Measurements from ENCODE around the gene RPS21. TPM values are rescaled to one million over a fixed set of nuclear protein-coding genes. Genes with fewer than 3 reads are reported as not detected.

RPS21 gene
- total and polyA plus RNA-seq, 11 donors = 434 to 3,051 (median 712) TPM

- Histone ChIP-seq H3K27me3 (peaks cover 0 to 4% (median 0%) of the 10 kb centered on the region in 9 donors), H3K4me1 (peaks cover 29 to 65% (median 55%) of the 10 kb centered on the region in 12 donors), H3K27ac (peak overlapping the region; percentile 62 to 97 (median 91)), H3K4me3 (no peak overlapping the region), H3K36me3 (peaks cover 0 to 33% (median 22%) of the 10 kb centered on the region in 9 donors), H3K9me3 (peaks cover 0 to 8% (median 0%) of the 10 kb centered on the region in 12 donors)
- 79 to 91% (median 90%) methylated on average over 4 to 16 of the region's 16 CpGs for WGBS, 4 donors
- no peak for ATAC-seq
- DNase-seq = peak in 3 of 5 donors; percentile 22 to 53 (median 32)
- TF ChIP-seq, protein P1, sequence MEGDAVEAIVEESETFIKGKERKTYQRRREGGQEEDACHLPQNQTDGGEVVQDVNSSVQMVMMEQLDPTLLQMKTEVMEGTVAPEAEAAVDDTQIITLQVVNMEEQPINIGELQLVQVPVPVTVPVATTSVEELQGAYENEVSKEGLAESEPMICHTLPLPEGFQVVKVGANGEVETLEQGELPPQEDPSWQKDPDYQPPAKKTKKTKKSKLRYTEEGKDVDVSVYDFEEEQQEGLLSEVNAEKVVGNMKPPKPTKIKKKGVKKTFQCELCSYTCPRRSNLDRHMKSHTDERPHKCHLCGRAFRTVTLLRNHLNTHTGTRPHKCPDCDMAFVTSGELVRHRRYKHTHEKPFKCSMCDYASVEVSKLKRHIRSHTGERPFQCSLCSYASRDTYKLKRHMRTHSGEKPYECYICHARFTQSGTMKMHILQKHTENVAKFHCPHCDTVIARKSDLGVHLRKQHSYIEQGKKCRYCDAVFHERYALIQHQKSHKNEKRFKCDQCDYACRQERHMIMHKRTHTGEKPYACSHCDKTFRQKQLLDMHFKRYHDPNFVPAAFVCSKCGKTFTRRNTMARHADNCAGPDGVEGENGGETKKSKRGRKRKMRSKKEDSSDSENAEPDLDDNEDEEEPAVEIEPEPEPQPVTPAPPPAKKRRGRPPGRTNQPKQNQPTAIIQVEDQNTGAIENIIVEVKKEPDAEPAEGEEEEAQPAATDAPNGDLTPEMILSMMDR (IDR thresholded peaks at IDR 0.05) = no peak
- no peak for TF ChIP-seq POLR2A (IDR thresholded peaks at IDR 0.05)
- intact Hi-C loops (cut with DNase I) = loop anchor here in 5 of 10 donors (2.0 to 10.0 kb wide), 5 partner anchors 23 to 51 kb away; partner anchors contain the start of gene ADRM1 (in 2 of the 5)
Observed at GRCh38 chr20:62353289-62354030, 33.4 kb upstream of the RPS21 start.

GRCh38 chr20:62354031-62354808 lies 32.7 kb upstream of the RPS21 start:
- intact Hi-C loops (cut with DNase I) = loop anchor here in 4 of 10 donors (5.0 to 10.0 kb wide), 4 partner anchors 42 to 52 kb away; partner anchors contain the start of gene ADRM1 (in 2 of the 4)
- ATAC-seq = no peak
- 69 to 76% (median 74%) methylated on average over 11 to 14 of the region's 14 CpGs for WGBS, 4 donors
- Histone ChIP-seq H3K4me3 (no peak overlapping the region), H3K27me3 (peaks cover 0 to 4% (median 0%) of the 10 kb centered on the region in 9 donors), H3K27ac (peak overlapping the region in 11 of 12 donors; percentile 87 to 97 (median 93)), H3K9me3 (peaks cover 0 to under 1% (median 0%) of the 10 kb centered on the region in 12 donors), H3K4me1 (peaks cover 32 to 73% (median 62%) of the 10 kb centered on the region in 12 donors), H3K36me3 (peaks cover 0 to 33% (median 22%) of the 10 kb centered on the region in 9 donors)
- TF ChIP-seq POLR2A (IDR thresholded peaks at IDR 0.05) = no peak
- TF ChIP-seq, protein P1 (IDR thresholded peaks at IDR 0.05) = no peak
- DNase-seq = peak in 3 of 5 donors; percentile 20 to 57 (median 29)

- Histone ChIP-seq H3K9me3 (no peaks in the 10 kb centered on the region), H3K36me3 (peaks cover 0 to 31% (median 21%) of the 10 kb centered on the region in 9 donors), H3K27ac (peak overlapping the region; percentile 69 to 97 (median 93)), H3K4me3 (peak overlapping the region in 5 of 12 donors; percentile 13 to 48 (median 41)), H3K27me3 (peaks cover 0 to 4% (median 0%) of the 10 kb centered on the region in 9 donors), H3K4me1 (peaks cover 32 to 79% (median 68%) of the 10 kb centered on the region in 12 donors)
- WGBS, 4 donors = 60 to 85% (median 66%) methylated on average over 8 to 16 of the region's 16 CpGs
- intact Hi-C loops (cut with DNase I) = loop anchor here in 5 of 10 donors (5.0 to 10.0 kb wide), 4 partner anchors 43 to 53 kb away; partner anchors contain the start of gene ADRM1 (in 3 of the 5)
- TF ChIP-seq POLR2A (IDR thresholded peaks at IDR 0.05) = no peak
- TF ChIP-seq, protein P1 (IDR thresholded peaks at IDR 0.05) = no peak
- ATAC-seq (no peak), DNase-seq (peak in 3 of 5 donors; percentile 25 to 63 (median 38))
Observed at GRCh38 chr20:62354811-62355341, 32.0 kb upstream of the RPS21 start.

All from heart left ventricle (tissue), 16 donors.